Lower leg skin (tissue), 3 donors: ENCODE results near the gene NME9.

ENCODE experiments used
- POLR2A ChIP-seq, 2 donors: fragments of 450-650 bp; IDR thresholded peaks; one replicate each; pipeline ENCODE4 v1.6.1; 2016 to 2017; ENCODE audit warnings: antibody characterized with exemption in 2 of 2, mild to moderate bottlenecking in 1 of 2, moderate library complexity in 1 of 2
- TF ChIP-seq, protein P1 (sequence below), 3 donors: fragments of 450-650 bp; IDR thresholded peaks; one replicate each; pipeline ENCODE4 v1.5.1; 2016; ENCODE audit warnings: antibody characterized with exemption in 3 of 3, mild to moderate bottlenecking in 3 of 3, moderate library complexity in 2 of 3

DNA sequence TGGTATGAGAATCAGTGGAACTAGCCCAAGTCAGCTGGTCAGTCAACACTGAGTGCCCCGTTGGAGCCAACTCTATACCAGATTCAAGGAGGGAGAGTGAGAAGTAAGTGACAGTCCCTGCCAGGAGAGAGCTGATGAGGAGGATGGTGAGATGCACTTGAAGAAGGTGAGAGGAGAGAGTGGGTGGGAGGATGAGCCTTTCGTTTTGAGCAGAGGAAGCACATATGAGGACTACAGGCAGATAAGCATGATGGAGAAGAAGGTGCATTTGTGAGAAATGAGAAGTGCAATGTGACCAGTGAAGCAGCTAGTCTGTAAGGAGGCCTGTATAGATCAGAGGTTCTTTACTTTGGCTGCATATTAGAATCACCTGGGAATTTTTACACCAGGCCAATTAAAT is 40.4 kb downstream of the NME9 start:
- TF ChIP-seq, protein P1, sequence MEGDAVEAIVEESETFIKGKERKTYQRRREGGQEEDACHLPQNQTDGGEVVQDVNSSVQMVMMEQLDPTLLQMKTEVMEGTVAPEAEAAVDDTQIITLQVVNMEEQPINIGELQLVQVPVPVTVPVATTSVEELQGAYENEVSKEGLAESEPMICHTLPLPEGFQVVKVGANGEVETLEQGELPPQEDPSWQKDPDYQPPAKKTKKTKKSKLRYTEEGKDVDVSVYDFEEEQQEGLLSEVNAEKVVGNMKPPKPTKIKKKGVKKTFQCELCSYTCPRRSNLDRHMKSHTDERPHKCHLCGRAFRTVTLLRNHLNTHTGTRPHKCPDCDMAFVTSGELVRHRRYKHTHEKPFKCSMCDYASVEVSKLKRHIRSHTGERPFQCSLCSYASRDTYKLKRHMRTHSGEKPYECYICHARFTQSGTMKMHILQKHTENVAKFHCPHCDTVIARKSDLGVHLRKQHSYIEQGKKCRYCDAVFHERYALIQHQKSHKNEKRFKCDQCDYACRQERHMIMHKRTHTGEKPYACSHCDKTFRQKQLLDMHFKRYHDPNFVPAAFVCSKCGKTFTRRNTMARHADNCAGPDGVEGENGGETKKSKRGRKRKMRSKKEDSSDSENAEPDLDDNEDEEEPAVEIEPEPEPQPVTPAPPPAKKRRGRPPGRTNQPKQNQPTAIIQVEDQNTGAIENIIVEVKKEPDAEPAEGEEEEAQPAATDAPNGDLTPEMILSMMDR (IDR thresholded peaks at IDR 0.05), result no peak
- TF ChIP-seq POLR2A (IDR thresholded peaks at IDR 0.05), result no peak
